GM19452 (cell line): ENCODE results near the gene RNF114.
"Not testable (repeated sequence)": the region's sequence is repeated elsewhere in the genome, so short reads cannot be mapped to it uniquely, and the experiment has no call there.

Experiments used
- ATAC-seq: cut with Tn5 transposase; IDR thresholded peaks from one replicate; pipeline ENCODE4 v1.9.1; 2021; ENCODE audit not compliant: unreplicated experiment

The RNF114 gene

DNA sequence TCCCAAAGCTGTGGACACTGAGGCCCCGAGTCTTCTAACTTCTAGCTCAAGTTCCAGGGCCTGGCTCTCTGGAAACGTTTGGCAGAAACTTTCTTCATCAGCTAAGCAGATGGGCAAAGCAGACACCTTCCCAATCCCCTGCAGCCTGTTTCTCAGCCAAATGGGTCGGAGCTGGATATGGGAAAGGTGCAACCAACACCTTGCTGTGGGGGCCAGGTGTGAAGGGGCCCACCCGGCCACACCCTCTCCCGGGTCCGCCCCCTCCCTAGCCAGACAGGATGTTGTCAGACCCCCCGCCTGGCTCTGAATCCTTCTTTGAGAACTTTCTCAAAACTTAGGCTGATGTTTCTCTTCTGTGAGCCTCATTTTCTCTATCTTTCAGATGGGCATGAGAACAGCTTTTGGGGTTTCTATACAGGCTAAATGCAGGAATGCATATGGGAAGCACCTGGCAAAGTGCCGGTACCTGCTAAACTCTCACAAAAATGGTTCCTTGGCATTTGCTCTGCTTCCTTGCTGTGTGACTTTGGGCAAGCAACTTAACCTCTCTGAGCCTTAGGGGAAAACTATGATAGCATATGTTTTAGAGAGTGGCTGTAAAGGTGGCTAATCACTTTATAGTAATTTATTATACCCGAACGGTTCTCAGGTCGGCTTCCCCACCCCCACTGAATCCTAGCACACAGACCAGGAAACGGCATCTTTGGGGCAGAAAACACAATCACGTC lies 48.4 kb downstream of the RNF114 start:
- ATAC-seq, result no peak

DNA sequence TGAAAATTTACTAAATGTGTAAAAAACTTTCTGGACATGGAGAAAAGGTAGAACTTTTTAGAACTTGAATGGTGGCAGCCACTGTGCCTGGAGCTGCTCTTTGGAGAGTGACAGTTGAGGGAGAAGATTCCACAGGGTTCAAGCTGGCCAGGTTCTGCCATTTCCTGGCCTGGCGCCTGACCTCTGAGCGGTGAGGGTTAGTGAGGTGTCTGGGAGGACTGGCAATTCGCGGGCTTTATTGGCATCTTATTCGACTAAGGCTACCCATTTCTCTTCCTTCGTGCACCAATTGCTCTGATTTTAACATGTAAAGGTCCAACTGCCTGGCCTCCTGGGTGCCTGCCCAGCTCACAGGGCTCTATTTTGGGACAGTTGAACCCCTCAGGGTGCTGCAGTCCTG lies 49.0 kb downstream of the RNF114 start:
- ATAC-seq, result no peak

DNA sequence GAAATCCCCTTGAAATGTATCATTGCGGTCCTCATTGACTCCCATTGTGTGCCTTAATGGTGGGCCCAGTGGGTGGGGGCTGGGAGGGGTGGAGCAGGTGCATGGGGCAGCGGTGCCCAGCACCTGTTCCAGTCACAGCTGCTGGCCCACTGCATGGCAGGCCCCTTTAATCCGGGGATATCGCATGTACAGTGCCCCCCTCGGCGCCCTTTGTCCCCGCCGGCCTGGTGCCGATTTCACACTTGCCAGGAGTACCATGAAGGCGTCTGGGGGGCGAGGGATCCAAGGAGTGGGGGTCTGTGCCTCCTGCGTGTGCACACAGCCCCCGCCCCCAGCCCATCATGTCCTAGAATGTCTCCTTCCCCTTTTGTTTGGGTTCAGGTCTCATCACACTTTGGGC lies 49.4 kb downstream of the RNF114 start:
- no peak for ATAC-seq

DNA sequence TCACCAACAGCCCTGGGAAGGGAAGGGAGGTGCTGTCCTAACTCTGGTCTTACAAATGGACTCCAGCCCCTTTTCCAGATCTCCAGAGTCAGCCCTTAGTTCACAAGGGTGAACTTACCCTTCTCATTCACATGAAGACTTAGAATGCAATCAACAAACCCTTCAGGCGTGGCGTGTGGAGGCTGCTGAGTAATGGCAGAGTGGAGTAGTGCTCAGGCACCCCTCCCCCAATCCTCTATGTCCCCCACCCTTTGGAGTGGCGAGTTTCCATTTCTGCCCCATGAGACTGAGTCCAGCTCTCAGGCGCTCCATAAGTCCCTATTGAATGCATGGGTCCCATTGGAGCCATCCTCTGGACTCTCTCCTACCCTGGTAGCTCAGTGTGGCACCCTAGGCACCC lies 49.9 kb downstream of the RNF114 start:
- no peak for ATAC-seq

DNA sequence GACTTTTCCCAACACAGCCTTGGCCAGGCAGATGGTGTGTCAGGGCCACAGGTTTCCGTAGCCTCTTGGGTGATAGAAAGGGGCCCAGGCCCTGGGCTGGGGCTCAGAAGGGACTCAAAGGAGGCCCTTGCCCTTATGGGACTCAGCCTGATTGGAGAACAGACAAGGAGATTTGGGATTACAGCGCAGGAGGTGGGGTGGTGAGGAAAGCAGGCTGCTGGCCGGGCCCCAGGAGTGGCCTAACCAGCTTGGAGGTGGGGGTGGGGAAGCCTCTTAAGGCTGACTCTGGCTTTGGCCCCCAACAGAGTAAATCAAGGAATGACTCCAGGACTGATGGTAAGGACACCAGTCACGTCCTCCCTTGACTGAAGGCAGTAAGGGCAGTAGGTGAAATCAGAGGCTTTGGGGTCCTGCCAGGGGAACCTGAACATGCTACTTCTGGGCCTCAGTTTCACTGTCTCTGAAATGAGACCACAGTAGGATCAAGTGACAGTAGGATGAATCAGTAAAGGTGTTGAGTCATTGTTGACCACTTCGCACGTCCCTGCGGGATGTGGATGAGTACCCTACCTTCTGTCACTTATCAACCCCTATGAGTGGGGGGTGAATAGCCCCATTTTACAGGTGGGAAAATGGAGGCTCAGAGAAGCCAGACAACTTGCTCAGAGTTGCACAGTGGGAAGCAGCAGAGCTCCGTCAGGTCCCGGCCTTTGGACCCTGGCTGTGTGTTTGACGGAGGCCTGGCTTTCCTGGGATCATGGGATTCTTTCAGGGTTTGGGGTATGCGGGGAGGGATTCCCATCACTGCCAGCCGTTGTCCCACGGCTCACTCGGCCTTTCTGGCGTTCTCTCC lies 51.0 kb downstream of the RNF114 start:
- ATAC-seq, result no peak

DNA sequence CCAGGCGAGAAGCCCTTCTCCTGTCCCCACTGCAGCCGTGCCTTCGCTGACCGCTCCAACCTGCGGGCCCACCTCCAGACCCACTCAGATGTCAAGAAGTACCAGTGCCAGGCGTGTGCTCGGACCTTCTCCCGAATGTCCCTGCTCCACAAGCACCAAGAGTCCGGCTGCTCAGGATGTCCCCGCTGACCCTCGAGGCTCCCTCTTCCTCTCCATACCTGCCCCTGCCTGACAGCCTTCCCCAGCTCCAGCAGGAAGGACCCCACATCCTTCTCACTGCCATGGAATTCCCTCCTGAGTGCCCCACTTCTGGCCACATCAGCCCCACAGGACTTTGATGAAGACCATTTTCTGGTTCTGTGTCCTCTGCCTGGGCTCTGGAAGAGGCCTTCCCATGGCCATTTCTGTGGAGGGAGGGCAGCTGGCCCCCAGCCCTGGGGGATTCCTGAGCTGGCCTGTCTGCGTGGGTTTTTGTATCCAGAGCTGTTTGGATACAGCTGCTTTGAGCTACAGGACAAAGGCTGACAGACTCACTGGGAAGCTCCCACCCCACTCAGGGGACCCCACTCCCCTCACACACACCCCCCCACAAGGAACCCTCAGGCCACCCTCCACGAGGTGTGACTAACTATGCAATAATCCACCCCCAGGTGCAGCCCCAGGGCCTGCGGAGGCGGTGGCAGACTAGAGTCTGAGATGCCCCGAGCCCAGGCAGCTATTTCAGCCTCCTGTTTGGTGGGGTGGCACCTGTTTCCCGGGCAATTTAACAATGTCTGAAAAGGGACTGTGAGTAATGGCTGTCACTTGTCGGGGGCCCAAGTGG lies 51.9 kb downstream of the RNF114 start:
- ATAC-seq, result no peak

DNA sequence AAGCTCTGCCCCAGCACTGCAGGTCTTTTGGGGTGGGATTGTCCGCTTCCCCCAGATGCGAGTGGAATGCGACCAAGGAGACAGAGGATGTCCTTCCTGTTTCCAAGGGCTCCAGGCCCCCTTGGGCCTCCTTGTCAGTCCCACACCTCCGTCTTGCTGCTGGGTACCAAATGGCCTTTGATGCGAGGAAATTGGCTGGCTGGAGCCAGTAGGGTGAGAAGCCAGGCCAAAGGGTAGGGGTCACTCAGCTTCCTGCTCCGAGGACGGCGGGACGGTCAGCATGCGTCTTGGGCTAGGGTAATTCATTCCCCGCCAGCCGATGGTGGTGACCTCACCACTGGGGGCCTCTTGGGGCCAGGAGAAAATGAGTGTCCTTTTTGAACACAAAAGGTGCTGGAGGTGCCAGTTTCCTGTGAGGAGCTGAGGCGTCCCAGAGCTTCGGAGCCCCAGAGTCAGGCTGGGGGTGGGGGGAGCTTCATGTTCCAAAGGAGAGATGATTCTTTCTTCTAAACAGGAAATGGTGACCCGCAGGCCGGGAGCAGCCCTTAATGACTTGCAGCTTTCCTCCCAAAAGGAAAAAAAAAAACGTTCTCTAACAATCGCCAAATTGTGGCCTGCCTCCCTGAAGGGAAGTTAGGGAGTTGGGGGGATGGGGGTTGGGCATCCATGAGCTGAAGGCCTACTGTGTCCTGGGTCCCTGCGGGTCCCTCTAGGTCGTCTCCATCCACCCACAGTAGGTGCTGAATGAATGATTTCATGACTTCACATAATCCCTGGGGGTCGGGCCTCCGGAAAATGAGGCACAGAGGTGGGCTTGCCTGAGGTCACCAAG lies 53.3 kb downstream of the RNF114 start:
- ATAC-seq, result no peak

DNA sequence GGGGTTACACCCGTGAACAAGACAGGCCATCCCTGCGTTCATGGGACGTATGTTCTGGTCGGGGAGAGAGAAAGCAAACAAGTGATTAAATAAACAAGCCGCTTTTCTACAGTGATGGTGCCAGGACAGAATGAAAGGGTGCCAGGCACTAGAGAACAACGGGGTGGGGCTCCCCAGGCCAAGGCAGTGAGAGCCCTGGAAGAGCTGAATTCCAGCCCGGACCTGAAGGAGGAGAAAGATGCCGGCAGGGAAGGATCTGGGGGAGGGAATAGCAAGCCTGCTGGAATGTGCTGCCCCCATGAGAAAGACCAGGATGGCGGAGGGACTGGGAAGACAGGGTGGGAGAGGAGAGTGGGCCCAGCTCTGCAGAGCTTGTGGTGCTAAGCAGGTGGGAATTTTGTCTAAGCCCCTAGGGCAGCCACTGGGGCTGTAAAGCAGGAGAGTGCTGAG lies 54.1 kb downstream of the RNF114 start:
- no peak for ATAC-seq

DNA sequence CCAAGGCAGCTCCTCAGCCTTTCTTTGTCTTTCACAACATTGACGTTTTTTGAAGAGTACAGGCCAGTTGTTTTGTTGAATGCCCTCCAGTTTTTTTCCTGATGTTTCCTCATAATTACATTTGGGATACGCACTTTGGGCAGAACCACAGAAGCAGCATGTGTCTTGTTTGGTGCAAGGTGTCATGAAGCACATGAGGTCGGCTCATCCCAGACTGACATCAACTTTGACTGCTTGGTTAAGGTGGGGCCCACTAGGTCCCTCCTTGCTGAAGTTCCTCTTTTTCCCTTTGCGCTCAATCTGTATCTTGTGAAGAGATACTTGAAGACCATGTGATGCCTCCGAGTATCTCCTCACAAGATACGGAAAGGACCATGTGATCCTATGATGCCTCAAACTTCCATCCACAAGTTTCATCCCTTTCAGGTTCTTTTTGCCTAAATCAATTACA lies 57.1 kb downstream of the RNF114 start:
- ATAC-seq, result no peak

DNA sequence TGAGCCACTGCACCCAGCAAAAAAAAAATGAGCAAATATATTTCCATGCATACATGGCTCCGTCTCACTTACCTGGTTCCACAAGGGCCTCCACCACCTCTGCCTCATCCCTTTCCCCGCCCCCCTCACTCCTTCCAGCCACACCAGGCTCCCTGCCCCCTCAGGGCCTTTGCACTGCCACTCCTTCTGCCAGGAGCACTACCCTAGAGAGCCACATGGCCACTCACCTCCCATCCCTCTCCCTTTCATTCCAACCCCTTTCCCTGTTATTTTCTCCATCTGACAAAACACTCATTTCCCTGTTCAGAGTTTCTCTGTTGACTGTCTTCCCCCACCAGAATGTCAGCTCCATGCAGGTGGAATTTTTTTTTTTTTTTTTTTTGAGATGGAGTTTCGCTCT lies 59.4 kb downstream of the RNF114 start:
- ATAC-seq, result no peak

DNA sequence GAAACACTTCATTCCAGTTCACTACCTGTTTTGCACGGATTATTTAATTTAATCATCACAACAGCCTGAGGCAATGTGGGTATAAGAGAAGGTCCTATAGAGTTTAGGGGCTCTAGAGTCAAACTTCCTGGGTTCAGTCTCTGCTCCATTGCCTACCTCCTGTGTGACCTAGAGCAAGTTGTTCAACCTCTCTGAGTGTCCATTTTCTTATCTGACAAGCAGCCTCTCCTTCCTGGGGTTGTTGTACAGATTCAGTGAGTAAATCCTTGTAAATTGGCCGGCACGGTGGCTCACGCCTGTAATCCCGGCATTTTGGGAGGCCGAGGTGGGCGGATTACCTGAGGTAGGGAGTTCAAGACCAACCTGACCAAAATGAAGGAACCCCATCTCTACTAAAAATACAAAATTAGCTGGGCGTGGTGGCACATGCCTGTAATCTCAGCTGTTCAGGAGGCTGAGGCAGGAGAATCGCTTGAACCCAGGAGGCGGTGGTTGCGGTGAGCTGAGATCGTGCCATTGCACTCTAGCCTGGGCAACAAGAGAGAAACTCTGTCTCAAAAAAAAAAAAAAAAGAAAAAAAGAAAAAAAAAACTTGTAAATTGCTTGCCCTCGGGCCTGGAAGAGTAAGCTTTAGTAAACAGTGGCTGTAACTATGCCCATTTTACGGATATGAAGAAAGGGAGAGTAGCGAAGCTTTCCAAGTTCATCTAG lies 62.4 kb downstream of the RNF114 start:
- not testable (repeated sequence) for ATAC-seq

DNA sequence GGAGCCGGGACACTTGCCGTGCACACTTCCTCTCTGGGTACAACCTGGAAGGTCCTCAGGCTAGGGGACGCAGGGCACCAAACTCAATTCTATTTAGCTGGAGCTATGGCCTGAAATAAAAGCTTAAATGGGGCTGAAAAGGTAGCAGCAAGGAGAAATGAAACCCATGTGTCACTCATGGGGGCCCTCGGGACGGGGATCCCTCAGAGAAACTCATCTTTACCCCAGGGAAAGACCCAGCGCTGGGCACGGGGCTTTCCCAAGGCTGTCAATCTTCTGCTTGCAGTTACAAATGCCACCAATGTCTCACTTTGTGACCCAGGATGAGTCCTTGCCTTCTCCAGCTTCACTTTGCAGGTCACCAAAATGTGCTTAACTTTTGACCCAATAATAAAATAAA lies 63.1 kb downstream of the RNF114 start:
- peak; percentile 63 for ATAC-seq

DNA sequence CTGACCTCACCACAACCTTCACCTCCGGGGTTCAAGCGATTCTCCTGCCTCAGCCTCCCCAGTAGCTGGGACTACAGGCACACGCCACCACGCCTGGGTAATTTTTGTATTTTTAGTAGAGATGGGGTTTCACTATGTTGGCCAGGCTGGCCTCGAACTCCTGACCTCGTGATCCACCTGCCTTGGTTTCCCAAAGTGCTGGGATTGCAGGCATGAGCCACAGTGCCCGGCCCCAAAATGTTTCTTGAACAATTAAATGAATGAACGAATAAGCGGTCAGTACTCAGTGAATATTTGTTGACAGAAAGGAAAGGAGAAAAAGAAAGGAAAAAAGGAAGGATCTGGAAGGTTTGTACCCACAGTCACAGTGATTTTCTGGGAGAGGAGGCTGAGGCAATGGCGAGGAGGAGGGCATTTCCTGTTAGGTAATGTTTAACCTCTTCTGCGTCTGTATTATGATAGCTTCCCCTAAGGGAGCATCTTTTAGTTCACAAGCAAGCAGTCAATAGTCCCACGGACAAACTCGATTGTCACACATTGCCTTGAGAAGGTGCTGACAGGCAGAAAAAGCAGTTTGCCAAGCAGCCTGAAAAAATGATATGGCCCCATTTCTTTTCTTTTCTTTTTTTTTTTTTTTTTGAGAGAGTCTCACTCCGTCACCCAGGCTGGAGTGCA lies 64.5 kb downstream of the RNF114 start:
- ATAC-seq, result not testable (repeated sequence)

DNA sequence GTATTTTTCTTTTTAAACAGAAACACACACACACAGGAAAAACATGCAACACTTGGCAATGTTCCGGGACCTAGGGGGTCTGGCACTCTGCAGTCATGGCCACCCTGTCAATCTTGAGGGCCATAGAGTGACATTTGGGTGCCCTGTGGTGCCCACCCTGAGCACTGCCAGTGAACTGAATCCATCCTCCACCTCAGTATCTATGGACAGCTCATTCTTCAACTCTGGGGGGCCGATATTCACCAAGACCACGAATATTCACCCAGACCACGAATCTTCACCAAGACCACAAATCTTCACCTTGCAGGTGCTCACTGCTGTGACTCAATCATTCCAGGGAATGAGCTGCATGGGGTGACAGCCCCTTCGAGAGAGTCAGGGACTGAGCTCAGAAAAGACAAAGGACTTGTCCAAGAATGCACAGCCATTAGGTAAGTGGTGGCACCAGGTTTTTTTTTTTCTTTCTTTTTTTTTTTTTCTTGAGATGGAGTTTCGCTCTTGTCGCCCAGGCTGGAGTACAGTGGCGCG lies 65.7 kb downstream of the RNF114 start:
- ATAC-seq, result no peak

DNA sequence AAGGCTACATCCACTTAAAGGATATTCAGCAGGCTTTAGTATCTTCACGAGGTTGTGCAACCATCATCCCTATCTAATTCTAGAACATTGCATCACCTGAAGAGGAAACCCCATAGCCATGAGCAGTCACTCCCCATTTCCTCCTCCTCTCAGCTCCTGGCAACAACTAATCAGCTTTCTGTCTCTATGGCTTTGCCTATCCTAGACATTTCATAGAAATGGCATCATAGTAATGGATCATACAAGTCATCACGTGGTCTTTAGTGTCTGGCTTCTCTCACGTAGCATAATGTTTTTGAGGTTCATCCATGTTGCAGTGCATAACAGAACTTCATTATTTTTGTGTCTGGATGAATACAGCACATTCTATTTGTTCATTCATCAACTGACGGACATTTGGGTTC lies 67.1 kb downstream of the RNF114 start:
- ATAC-seq, result no peak
